PC-3 (cell line): ENCODE results near the gene CAMK2B. TPM values are rescaled to one million over a fixed set of nuclear protein-coding genes. Genes with fewer than 3 reads are reported as not detected.

Experiments
- ATAC-seq: fragments of 200-7000 bp; cut with Tn5 transposase; 2 replicates; pipeline ENCODE4 v1.9.1; 2020; ENCODE audit warnings: mild to moderate bottlenecking, moderate library complexity
- BruUV-seq: library from RNA; stranded (reverse); fragments of 400-500 nt; replicated peaks from 2 replicates; lab custom pipeline; 2021; lab: Mats Ljungman, UMichigan
- CTCF ChIA-PET: fragments of 300-600 bp; sonication (Branson Sonifier 250); formaldehyde crosslinking; loops from one replicate; lab custom pipeline; 2022; ENCODE audit warnings: antibody characterized with exemption; lab: Charles Lee
- POLR2A ChIA-PET: fragments of 300-600 bp; sonication (Branson Sonifier 250); formaldehyde crosslinking; loops from one replicate; lab custom pipeline; 2022; ENCODE audit warnings: antibody characterized with exemption; ENCODE audit not compliant: unreplicated experiment; lab: Charles Lee
- DNase-seq: peaks from one replicate; pipeline ENCODE4 v3.0.0-alpha.2; 2015
- H2AFZ ChIP-seq: fragments of 300-600 bp; sonication (generic); 2 replicates; pipeline ENCODE4 v1.6.0; 2016; ENCODE audit warnings: antibody characterized with exemption, low read length
- H3F3A ChIP-seq: fragments of 300-600 bp; sonication (generic); one replicate; pipeline ENCODE4 v1.6.0; 2017; ENCODE audit warnings: antibody characterized with exemption, low read length, control low read depth, mild to moderate bottlenecking; ENCODE audit not compliant: unreplicated experiment
- H3K27ac ChIP-seq: fragments of 300-600 bp; sonication (generic); 2 replicates; pipeline ENCODE4 v1.5.1; 2016; ENCODE audit warnings: mild to moderate bottlenecking, low read length
- H3K27me3 ChIP-seq: fragments of 300-600 bp; sonication (generic); 2 replicates; pipeline ENCODE4 v1.6.1; 2016; ENCODE audit warnings: low read length, mixed read lengths
- H3K36me3 ChIP-seq: fragments of 300-600 bp; sonication (generic); 2 replicates; pipeline ENCODE4 v1.6.1; 2016; ENCODE audit warnings: low read depth, mixed run types, low read length, mixed read lengths
- H3K4me1 ChIP-seq: fragments of 300-600 bp; sonication (generic); 2 replicates; pipeline ENCODE4 v1.5.1; 2016; ENCODE audit warnings: low read length; ENCODE audit not compliant: insufficient read depth
- H3K4me2 ChIP-seq: fragments of 300-600 bp; sonication (generic); 2 replicates; pipeline ENCODE4 v1.6.0; 2016; ENCODE audit warnings: low read length
- H3K4me3 ChIP-seq: fragments of 300-600 bp; sonication (generic); 2 replicates; pipeline ENCODE4 v1.5.1; 2016; ENCODE audit warnings: mild to moderate bottlenecking, low read length, mixed read lengths
- H3K79me2 ChIP-seq: fragments of 300-600 bp; sonication (generic); 2 replicates; pipeline ENCODE4 v1.6.1; 2017; ENCODE audit warnings: low read length, mixed read lengths
- H3K9ac ChIP-seq: fragments of 300-600 bp; sonication (generic); 2 replicates; pipeline ENCODE4 v1.6.0; 2016; ENCODE audit warnings: mild to moderate bottlenecking, low read length
- H3K9me2 ChIP-seq: fragments of 300-600 bp; sonication (generic); replicated peaks from 2 replicates; pipeline ENCODE4 v1.6.1; 2016; ENCODE audit warnings: mixed run types, low read length, mixed read lengths
- H3K9me3 ChIP-seq: fragments of 300-600 bp; sonication (generic); 2 replicates; pipeline ENCODE4 v1.6.1; 2016; ENCODE audit warnings: low read length, mixed read lengths
- H4K20me1 ChIP-seq: fragments of 300-600 bp; sonication (generic); 2 replicates; pipeline ENCODE4 v1.6.1; 2016; ENCODE audit warnings: low read length, mixed read lengths
- CTCF ChIP-seq: fragments of 300-600 bp; sonication (generic); conservative IDR thresholded peaks from 2 replicates; pipeline ENCODE4 v1.5.1; 2017; ENCODE audit warnings: antibody characterized with exemption, low read depth, mild to moderate bottlenecking, low read length
- EZH2 ChIP-seq: fragments of 300-600 bp; sonication (generic); IDR thresholded peaks from one replicate; pipeline ENCODE4 v1.6.1; 2017; ENCODE audit warnings: antibody characterized with exemption, mild to moderate bottlenecking, low read length; ENCODE audit not compliant: unreplicated experiment
- EZH2phosphoT487 ChIP-seq: fragments of 300-600 bp; sonication (generic); IDR thresholded peaks from 2 replicates; pipeline ENCODE4 v1.6.1; 2018; ENCODE audit warnings: mild to moderate bottlenecking, antibody characterized with exemption, low read length, borderline replicate concordance
- intact Hi-C: fragments of 100-400 bp; cut with micrococcal nuclease; formaldehyde crosslinking; loops from 2 replicates; pipeline ENCODE4 v1.9.0; 2023
- total RNA-seq: library from RNA; depleted of rRNA; stranded (reverse); fragments of >200 nt; gene quantifications from 2 replicates; pipeline ENCODE4 v1.2.3, GENCODE V29; 2014

CAMK2B gene
- total RNA-seq, 1 experiment from 2014 or later, result 1.2 TPM

GRCh38 chr7:44289341-44290251 lies 35.8 kb downstream of the CAMK2B start:
- H2AFZ ChIP-seq, result no peak overlapping the region
- ChIA-PET POLR2A (no interaction called here), CTCF (no interaction called here)
- H3K4me2 ChIP-seq, result no peak overlapping the region
- H3F3A ChIP-seq, result no peaks in the 10 kb centered on the region
- DNase-seq, result no peak
- H3K36me3 ChIP-seq, result no peaks in the 10 kb centered on the region
- H3K4me1 ChIP-seq, result no peaks in the 10 kb centered on the region
- no peak overlapping the region for H3K27ac ChIP-seq
- ATAC-seq, result no peak
- no TSS peak for BruUV-seq
- no peaks in the 10 kb centered on the region for H3K9me3 ChIP-seq
- H3K9ac ChIP-seq, result no peak overlapping the region
- no peak for TF ChIP-seq CTCF
- no peak for TF ChIP-seq EZH2phosphoT487
- TF ChIP-seq EZH2, result no peak
- no peaks in the 10 kb centered on the region for H3K27me3 ChIP-seq
- intact Hi-C loops, result no loop called here
- H3K4me3 ChIP-seq, result no peak overlapping the region
- H4K20me1 ChIP-seq, result no peaks in the 10 kb centered on the region
- no peaks in the 10 kb centered on the region for H3K79me2 ChIP-seq
- H3K9me2 ChIP-seq, result no peaks in the 10 kb centered on the region

- CTCF ChIA-PET, result no interaction called here
- Histone ChIP-seq H3K79me2 (no peaks in the 10 kb centered on the region), H3F3A (no peaks in the 10 kb centered on the region), H3K4me2 (no peak overlapping the region), H2AFZ (no peak overlapping the region), H3K36me3 (no peaks in the 10 kb centered on the region), H3K27ac (no peak overlapping the region), H3K4me3 (no peak overlapping the region), H4K20me1 (no peaks in the 10 kb centered on the region), H3K9me3 (no peaks in the 10 kb centered on the region), H3K4me1 (no peaks in the 10 kb centered on the region), H3K9me2 (no peaks in the 10 kb centered on the region), H3K9ac (no peak overlapping the region), H3K27me3 (no peaks in the 10 kb centered on the region)
- BruUV-seq, result no TSS peak
- POLR2A ChIA-PET, result no interaction called here
- intact Hi-C loops, result no loop called here
- ATAC-seq, result no peak
- DNase-seq, result no peak
- TF ChIP-seq EZH2phosphoT487 (no peak), CTCF (no peak), EZH2 (no peak)
These were observed 36.5 kb downstream of the CAMK2B start for GRCh38 chr7:44288811-44289340.

- ChIA-PET CTCF (no interaction called here), POLR2A (no interaction called here)
- intact Hi-C loops, result no loop called here
- Histone ChIP-seq H3K4me2 (no peak overlapping the region), H3K4me3 (no peak overlapping the region), H3K9me3 (no peaks in the 10 kb centered on the region), H3K79me2 (no peaks in the 10 kb centered on the region), H3F3A (no peaks in the 10 kb centered on the region), H3K27ac (no peak overlapping the region), H4K20me1 (no peaks in the 10 kb centered on the region), H3K36me3 (no peaks in the 10 kb centered on the region), H3K4me1 (no peaks in the 10 kb centered on the region), H3K27me3 (no peaks in the 10 kb centered on the region), H2AFZ (no peak overlapping the region), H3K9me2 (no peaks in the 10 kb centered on the region), H3K9ac (no peak overlapping the region)
- no TSS peak for BruUV-seq
- TF ChIP-seq EZH2, result no peak
- no peak for TF ChIP-seq CTCF
- TF ChIP-seq EZH2phosphoT487, result no peak
- ATAC-seq, result no peak
- DNase-seq, result no peak
These were observed 37.1 kb downstream of the CAMK2B start for GRCh38 chr7:44288381-44288685.
